ENCODE data around the gene CDH12.
"Not testable (repeated sequence)": the region's sequence is repeated elsewhere in the genome, so short reads cannot be mapped to it uniquely, and the experiment has no call there.

The CDH12 gene

DNA sequence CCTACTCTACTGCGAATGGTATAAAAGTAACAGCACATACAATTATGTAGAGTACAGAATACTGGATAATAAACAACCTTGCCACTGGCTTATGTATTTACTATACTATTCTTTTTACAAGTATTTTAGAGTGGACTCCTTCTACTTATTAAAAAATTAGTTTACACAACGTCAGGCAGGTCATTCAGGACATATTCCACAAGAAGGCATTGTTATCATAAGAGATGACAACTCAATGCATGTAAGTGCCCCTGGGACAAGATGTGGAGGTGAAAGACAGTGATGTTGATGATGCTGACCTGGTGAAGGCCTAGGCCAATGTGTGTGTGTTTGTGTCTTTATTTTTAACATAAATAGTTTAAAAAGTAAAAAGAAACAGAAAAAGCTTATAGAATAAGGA lies 421.7 kb downstream of the CDH12 start:
- DNase-seq, result no peak

DNA sequence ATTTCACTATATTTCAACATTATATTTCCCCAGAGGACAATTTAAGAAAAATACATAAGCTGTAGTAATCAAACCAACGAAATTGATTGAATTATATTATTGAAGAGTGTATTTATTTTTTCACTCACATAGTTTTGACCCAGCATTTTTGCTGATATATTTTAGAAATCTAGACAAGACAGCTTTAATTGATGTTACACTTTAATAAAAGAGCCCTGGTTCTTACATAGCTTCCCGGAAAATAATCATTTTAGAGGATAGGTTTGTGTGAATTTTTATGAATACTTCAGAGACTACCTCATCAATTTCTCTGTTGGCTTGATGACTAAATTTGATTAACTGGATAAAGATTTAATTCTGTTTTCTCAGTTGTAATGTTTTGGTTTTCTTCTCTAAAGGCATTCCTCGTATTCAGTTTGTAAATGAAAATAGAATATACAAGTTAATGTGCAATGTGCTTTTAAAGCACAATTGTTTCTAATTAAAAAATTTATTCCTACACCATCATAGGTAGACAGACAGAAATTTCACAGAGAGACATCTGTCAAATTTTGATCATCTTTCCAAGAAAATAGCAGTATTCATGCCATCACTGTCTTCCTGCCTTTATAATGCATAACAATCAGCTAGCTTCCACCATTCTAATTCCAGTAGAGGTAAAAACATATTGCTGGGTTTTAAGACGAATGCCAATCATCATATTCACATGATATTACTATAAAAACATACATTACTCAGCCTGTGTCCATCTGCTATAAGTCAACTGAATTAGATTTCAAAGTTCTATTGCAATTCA lies 441.4 kb downstream of the CDH12 start:
- DNase-seq, result no peak

DNA sequence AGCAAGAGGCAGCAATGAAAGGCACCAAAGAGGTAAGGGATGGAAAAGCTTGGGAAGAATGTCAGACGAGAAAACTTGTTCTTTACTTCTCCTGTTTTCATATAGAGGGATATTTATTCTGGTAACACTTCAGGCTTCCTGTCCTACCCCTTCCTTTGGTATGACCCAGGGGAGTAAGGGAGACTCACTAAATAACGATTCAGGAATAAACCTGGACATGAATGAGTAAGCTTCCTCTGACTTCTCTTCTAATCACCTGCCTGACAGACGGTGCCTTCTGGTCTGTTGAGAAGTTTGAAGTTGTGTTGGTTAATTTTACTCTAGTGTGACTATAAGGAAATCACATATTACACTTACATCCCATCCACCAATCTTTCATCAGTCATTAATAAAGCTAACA lies 461.2 kb downstream of the CDH12 start:
- no peak for DNase-seq

GRCh38 chr5:22390888-22391287 lies 462.3 kb downstream of the CDH12 start:
- no peak for DNase-seq

DNA sequence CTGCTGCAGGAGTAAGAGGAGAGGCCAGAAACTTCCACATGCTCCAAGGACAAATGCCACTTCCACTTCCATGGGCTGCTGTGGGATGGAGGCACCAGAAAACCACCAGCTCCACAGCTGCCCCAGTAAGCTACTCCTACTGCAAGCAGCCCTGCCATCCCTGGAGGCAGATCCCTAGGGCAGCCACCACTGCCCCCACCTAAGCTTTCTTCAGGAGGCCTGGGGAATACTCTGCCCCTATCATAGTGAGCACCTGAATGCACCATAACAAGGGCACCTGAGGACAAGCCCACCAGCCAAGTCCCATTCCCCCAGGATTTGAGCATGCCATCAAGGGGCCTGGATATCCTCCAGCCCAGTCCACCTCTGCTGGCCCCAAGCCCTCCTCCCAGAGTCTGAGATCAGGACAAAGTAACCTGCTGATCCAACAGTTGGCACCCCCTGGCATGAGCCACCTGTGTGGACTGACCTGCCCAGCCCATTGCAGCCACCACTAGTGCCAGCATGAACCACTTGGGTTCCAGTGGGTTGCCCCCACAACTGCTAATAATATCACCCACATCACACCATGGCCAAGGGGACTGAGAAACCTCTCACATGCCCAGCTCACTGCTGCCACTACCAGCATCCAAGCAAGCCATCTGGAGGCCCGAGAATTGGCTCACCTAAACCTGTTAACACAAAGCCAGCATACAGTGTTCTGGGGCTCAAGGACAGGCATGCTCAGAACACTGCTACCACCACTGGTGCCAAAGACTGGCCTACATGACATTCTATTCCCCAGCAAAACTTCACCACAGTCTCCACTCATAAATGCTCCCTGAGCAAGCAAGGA lies 480.1 kb downstream of the CDH12 start:
- DNase-seq, result peak in 1 of 14 donors; percentile 30

GRCh38 chr5:22372376-22372775 lies 480.8 kb downstream of the CDH12 start:
- no peak for DNase-seq

DNA sequence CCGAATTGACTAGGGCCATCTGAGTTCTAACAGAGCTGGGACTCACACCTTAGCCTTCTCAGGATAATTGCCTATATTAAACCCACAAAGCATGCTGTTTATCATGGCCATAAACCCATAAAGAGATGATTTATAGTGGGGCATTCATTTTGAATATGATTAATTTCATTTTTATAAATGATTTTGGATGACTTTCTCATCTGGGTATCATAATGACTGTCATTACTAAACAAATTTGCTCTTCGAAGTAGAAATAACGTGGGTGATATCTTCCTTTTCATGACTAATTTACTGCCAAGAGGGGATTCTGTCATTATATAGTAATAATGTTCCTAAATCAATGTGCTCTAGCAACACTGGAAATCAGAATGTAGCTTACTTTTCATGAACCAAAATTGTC lies 498.2 kb downstream of the CDH12 start:
- DNase-seq, result no peak

- DNase-seq, result no peak
These were observed 500.7 kb downstream of the CDH12 start for GRCh38 chr5:22352493-22352892.

DNA sequence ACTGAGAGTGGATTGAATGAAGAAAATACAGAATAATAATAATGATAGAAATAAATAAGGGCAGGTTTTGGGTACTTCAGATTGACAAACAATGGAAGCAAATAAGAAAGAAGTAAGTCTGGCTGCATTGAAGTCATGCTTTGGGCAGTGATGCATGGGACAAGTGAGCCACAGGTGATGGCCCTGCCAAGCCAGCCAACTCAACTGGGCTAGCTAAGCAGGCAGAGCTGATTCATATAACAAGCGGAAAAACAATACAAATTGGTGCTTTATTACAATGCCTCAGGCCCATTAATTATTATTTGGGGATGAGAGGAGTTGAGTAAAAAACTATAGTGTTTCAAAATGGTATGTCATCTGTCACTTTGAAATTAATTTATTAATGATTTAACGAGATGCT lies 502.0 kb downstream of the CDH12 start:
- DNase-seq, result no peak

DNA sequence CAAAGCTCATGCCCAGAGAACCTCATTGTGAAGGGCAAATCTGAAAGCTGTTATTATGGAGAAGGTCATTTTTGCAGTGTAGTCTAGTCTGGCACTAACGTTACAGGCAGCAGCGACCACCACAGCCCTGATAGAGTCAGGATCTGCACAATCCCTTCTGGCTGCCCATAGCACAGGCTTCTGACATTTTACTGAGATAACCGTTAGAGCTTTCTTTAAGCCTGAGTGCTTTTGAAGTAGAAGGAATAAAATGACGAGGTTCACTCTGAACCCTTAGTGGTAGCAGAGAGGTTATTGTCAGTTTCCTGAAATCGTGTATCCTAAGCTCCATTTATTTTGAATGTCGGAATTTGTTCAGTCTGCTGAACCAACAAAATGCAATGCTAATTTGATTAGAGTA lies 505.1 kb downstream of the CDH12 start:
- no peak for DNase-seq

GRCh38 chr5:22344000-22344399 lies 509.1 kb downstream of the CDH12 start:
- no peak for DNase-seq

GRCh38 chr5:22341406-22341805 lies 511.7 kb downstream of the CDH12 start:
- DNase-seq, result no peak

GRCh38 chr5:22332949-22333348 lies 520.2 kb downstream of the CDH12 start:
- DNase-seq, result not testable (repeated sequence)

GRCh38 chr5:22329683-22330082 lies 523.5 kb downstream of the CDH12 start:
- no peak for DNase-seq

DNA sequence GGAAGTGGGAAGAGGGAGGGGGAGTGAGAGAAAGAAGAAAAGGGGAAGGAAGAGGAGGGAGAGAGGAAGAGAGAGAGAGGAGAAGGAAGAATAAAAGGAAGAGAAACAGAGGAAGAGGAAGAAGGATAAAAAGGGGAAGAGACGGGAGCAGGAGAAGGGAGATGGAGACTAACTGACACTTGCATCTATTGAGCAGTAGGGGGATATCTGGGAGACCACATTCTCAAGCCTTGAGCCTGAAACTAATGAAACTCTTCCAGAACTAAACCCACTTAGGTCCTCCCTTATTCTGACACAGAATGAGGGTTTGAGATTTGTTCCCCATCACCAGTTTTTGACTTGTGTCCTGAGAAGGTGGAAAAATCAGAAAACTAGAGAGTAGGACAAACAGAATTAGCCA lies 533.3 kb downstream of the CDH12 start:
- no peak for DNase-seq

DNA sequence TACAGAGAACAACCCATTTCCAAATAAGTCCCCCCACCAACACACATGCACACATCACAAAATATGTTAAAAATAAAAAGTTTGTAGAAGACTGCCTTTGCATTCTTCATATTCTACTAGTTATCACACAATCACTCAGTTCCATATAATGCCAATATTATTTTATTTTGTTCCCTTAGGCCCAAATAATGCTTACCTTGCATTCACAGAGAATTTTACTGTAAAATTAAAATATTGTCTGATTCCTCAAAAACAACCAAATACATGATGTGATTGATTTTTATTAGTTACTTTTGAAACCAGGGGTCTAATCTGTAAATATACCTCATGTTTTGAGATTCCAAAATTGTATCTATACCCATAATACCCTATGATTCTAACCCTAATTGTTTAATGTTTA lies 536.9 kb downstream of the CDH12 start:
- DNase-seq, result no peak

GRCh38 chr5:22315052-22315451 lies 538.1 kb downstream of the CDH12 start:
- not testable (repeated sequence) for DNase-seq

GRCh38 chr5:22314548-22314947 lies 538.6 kb downstream of the CDH12 start:
- no peak for DNase-seq

GRCh38 chr5:22306011-22306410 lies 547.1 kb downstream of the CDH12 start:
- no peak for DNase-seq

- no peak for DNase-seq
These were observed 557.3 kb downstream of the CDH12 start for GRCh38 chr5:22295832-22296231.

GRCh38 chr5:22293147-22293546 lies 560.0 kb downstream of the CDH12 start:
- DNase-seq, result no peak

DNA sequence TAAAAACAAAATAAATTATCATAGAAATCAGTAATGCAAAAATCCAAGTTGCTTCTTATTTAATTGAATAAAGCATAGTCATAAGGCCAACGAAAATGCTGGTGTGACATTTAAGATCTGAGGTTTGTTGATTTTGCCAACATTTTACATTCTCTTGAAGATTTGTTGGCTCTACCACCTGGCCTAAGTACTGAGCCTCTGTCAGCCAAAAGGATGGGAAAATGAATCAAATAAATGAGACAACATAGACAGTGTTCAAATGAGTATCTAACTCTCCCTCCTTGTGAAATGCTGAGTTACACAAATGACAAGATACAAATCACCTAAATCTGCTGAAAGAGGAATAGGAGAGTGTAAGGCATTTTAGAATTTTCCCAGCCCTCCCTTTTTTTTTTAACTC lies 575.0 kb downstream of the CDH12 start:
- DNase-seq, result no peak

- peak in 1 of 14 donors; percentile 12 for DNase-seq
These were observed 576.1 kb downstream of the CDH12 start for GRCh38 chr5:22277006-22277405.

DNA sequence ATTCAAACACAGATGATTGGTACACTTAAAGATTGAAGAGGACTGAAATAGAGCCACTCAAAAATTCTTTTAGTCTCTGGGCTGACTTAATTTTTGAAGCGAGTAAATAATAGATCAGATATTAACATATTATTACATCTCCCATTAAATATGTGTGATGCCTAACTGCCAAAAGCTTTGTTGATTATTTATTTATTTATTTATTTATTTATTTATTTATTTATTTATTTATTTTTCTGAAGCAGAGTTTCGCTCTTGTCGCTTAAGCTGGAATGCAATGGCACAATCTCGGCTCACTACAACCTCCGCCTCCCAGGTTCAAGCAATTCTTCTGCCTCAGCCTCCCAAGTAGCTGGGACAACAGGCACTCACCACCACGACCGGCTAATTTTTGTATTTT lies 587.3 kb downstream of the CDH12 start:
- DNase-seq, result not testable (repeated sequence)

Data from C1 segment of cervical spinal cord (tissue), 14 donors.